MG63 (cell line): ENCODE measurements around the gene AP4E1. TPM values are rescaled to one million over a fixed set of nuclear protein-coding genes. Genes with fewer than 3 reads are reported as not detected.
"Not testable (repeated sequence)": the region's sequence is repeated elsewhere in the genome, so short reads cannot be mapped to it uniquely, and the experiment has no call there.

Experiments used
- DNase-seq: peaks from one replicate; pipeline ENCODE4 v3.0.0-alpha.2; 2020
- H3K27me3 ChIP-seq: fragments of 250-450 bp; sonication (Bioruptor Pico); 2 replicates; pipeline ENCODE4 v1.5.1; 2020; ENCODE audit warnings: mild to moderate bottlenecking, moderate library complexity
- H3K36me3 ChIP-seq: fragments of 250-450 bp; sonication (Bioruptor Pico); 2 replicates; pipeline ENCODE4 v1.5.1; 2020; ENCODE audit warnings: mild to moderate bottlenecking, moderate library complexity
- H3K4me3 ChIP-seq: fragments of 250-450 bp; sonication (Bioruptor Pico); 2 replicates; pipeline ENCODE4 v1.5.1; 2020; ENCODE audit warnings: mild to moderate bottlenecking, moderate library complexity
- H3K9me3 ChIP-seq: fragments of 250-450 bp; sonication (Bioruptor Pico); 2 replicates; pipeline ENCODE4 v1.5.1; 2020; ENCODE audit warnings: mild to moderate bottlenecking, moderate library complexity
- total RNA-seq: library from RNA; depleted of rRNA; stranded (reverse); fragments of >200 nt; shearing (Covaris generic); gene quantifications from 2 replicates; pipeline ENCODE4 v1.2.3, GENCODE V29; 2014; ENCODE audit warnings: low replicate concordance; rRNA removed

The AP4E1 gene
- total RNA-seq = 10.8 and 15.1 TPM in 2 replicates

GRCh38 chr15:50908209-50909009 lies at the start of gene AP4E1:
TSS of gene AP4E1 (plus strand) at chr15:50908683. CDS start at chr15:50908779, 96 bp downstream.
- Histone ChIP-seq H3K27me3 (no peaks in the 10 kb centered on the region), H3K36me3 (peaks cover 21% of the 10 kb centered on the region), H3K9me3 (0 out of 2 replicates have a peak, but pooled peaks cover 2% of the 10 kb centered on the region), H3K4me3 (peak within 1 kb of the TSS; percentile 98)
- peak; percentile 88 for DNase-seq

GRCh38 chr15:50860824-50861223 lies 47.7 kb upstream of the AP4E1 start:
- Histone ChIP-seq H3K27me3 (no peaks in the 10 kb centered on the region), H3K36me3 (no peaks in the 10 kb centered on the region), H3K9me3 (no peaks in the 10 kb centered on the region), H3K4me3 (no peak overlapping the region)
- DNase-seq = no peak

DNA sequence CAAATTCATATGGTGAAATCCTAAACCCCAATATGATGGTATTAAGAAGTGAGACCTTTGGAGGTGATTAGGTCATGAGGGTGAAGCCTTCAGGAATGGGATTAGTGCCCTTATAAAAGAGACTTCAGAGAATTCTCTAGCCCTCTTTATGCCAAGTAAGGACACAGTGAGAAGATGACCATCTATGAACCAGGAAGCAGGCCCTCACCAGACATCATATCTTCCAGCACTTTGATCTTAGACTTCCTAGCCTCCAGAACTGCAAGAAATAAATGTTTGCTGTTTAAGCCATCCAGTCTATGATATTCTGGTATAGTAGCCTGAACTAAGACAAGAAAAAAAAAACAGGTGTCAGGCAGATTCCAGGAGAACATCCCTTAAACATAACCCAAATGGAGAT lies 45.9 kb upstream of the AP4E1 start:
- no peaks in the 10 kb centered on the region for H3K27me3 ChIP-seq
- H3K9me3 ChIP-seq = no peaks in the 10 kb centered on the region
- H3K36me3 ChIP-seq = no peaks in the 10 kb centered on the region
- no peak for DNase-seq
- H3K4me3 ChIP-seq = no peak overlapping the region

DNA sequence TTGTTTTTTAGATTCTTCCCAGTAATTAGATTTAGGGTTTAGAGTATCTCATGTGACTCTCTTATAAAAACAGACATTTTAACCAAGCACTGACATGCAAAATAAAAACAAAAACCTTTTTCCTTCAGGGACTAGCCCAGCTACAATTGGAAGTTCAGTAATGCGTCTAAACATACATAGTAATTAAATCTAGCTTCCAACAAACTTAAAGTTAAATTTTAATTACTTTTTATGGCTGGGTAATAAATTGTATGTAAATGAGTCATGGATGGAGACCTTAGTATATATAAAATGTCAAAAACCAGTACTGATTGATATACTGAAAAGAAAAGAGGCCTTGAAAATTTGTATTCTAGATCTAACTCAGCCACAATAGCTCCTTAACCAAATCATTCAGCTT lies 43.6 kb upstream of the AP4E1 start:
- Histone ChIP-seq H3K27me3 (no peaks in the 10 kb centered on the region), H3K4me3 (no peak overlapping the region), H3K9me3 (no peaks in the 10 kb centered on the region), H3K36me3 (no peaks in the 10 kb centered on the region)
- no peak for DNase-seq

DNA sequence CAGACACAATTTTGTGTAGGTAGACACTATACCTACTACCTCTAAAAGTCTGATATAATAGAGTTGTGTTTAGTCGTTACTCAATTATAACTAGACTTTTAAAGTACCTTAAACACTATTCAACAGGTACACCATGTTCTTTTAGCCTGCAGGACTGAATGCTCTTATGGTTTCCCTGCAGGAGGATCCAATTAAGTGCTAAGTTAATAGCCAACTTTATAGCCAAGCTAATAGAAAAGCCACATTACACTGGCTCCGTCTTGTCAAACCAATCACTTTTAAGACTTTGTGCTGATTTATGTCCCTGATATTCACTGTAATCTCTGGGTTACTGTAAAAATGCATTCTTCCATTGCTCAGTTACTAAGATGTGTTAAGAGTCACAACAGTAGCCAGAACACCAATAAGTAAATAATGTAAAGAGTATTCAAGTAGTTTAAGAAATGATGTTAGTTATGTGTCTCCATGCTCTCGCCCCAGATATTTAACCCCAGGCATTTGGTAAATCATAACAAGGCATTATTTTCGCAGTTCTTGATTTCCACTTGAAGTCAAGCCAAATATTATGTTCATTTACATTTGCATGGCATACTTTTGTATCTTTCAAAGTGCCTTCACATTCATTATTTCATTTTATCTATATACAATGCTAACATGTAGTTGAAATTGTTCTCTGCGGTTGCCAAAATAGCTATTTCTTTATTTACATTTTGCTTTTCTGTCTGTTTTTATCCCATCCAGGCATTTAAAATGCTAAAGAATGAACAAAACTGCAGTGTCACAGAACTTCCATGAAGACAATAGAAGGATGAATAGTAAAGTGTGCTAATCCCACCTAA lies 42.7 kb upstream of the AP4E1 start:
- DNase-seq = no peak
- no peaks in the 10 kb centered on the region for H3K9me3 ChIP-seq
- H3K36me3 ChIP-seq = no peaks in the 10 kb centered on the region
- no peaks in the 10 kb centered on the region; the same call in 1 of the 2 replicates for H3K27me3 ChIP-seq
- H3K4me3 ChIP-seq = no peak overlapping the region

DNA sequence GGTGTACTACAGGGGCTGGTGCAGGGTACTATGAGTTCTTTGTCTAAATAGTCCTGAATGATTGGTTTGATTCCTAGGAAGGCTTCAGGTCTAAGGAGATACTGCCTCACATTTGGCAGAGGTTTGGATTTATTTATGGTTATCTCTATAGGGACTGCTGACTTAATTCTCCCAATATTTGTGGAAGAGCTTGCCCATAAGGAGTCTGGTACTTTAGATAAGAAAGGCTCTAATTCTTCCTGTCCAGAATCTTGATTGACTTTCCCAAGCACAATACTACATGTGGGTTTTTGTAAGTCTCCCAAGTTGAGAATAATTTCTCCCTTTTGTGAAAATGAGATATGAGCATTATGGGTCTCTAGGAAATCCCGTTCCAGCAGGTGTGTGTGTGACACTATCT lies 36.7 kb upstream of the AP4E1 start:
- no peak overlapping the region for H3K4me3 ChIP-seq
- DNase-seq = no peak
- peaks cover 25% of the 10 kb centered on the region for H3K27me3 ChIP-seq
- H3K36me3 ChIP-seq = no peaks in the 10 kb centered on the region
- no peaks in the 10 kb centered on the region for H3K9me3 ChIP-seq

DNA sequence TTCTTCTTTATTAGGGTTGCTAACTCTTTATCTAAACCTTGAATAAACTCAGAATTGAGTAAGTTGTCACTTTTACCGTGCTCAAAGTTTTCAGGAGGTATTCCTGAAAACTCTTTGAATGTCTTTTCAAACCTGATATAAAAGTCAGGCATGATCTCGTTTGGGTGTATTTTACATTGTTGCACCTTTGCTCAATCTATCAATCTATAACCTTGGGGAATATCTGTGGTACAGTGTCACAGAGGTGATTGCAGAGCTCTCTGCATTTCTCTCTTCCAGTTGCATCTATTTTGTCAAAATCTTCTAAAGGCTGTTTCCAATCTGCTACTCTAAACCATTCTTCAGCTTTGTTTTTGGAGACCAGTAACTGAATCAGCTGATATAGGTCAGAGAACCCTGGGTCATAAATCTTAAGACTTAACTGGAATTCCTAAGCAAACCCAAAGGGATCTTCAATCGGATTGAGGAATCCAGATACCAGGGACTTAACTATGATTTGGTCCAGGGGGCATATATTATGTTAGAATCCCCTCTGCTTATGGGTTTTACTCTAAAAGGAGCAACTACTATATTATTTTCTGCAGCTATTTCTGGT lies 35.6 kb upstream of the AP4E1 start:
- Histone ChIP-seq H3K9me3 (no peaks in the 10 kb centered on the region), H3K27me3 (peaks cover 25% of the 10 kb centered on the region), H3K4me3 (no peak overlapping the region), H3K36me3 (no peaks in the 10 kb centered on the region)
- no peak for DNase-seq

DNA sequence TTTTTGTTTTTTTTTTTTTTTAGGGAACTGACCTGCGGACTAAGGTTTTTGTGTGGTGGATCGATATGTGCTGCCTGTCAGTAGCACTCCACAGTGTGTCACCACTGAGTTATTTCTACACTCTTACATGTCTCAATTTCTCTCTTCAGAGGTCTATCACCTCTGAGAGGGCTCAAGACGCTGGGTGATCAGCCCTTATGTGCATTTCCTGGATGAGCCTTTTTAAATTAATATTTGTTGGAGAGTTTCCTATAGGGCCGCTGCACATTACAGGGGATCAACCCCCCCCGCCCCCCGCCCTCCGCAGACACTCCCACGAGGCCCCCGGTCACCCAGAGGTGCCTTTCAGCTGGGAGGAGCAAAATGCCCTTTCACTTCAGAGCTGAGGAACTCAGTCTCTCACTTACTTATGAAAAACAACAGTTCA lies 34.5 kb upstream of the AP4E1 start:
- Histone ChIP-seq H3K9me3 (no peaks in the 10 kb centered on the region), H3K4me3 (no peak overlapping the region), H3K36me3 (no peaks in the 10 kb centered on the region), H3K27me3 (peaks cover 25% of the 10 kb centered on the region)
- no peak for DNase-seq

DNA sequence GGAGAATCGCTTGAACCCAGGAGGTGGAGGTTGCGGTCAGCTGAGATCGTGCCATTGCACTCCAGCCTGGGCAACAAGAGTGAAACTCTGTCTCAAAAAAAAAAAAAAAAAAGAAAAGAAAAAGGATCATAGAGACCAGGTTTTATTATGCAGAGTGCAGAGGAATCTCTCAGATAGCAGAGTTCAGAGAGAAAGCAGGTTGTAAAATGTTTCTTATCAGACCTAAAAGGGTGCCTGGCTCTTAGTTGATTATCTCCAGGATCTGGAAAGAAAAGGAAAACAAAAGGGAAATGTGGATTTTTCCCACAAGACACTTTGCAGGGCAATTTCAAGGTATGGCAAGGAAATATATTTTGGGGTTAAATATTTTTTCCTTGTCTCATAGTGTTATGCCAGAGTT lies 33.2 kb upstream of the AP4E1 start:
- DNase-seq, H3K9me3 ChIP-seq, H3K36me3 ChIP-seq, H3K4me3 ChIP-seq: not testable (repeated sequence)
- H3K27me3 ChIP-seq = peaks cover 25% of the 10 kb centered on the region

- Histone ChIP-seq H3K36me3 (no peaks in the 10 kb centered on the region), H3K4me3 (peak overlapping the region; percentile 16; the same call in 1 of the 2 replicates), H3K9me3 (no peaks in the 10 kb centered on the region), H3K27me3 (peaks cover 21% of the 10 kb centered on the region)
- no peak for DNase-seq
These were observed 32.1 kb upstream of the AP4E1 start for GRCh38 chr15:50876260-50876988.

GRCh38 chr15:50876989-50877360 lies 31.5 kb upstream of the AP4E1 start:
- H3K36me3 ChIP-seq = no peaks in the 10 kb centered on the region

GRCh38 chr15:50879016-50879617 lies 29.4 kb upstream of the AP4E1 start:
- H3K36me3 ChIP-seq = no peaks in the 10 kb centered on the region
- no peaks in the 10 kb centered on the region for H3K27me3 ChIP-seq
- DNase-seq = no peak

More at GRCh38 chr15:50876989-50877360, 31.5 kb upstream of the AP4E1 start:
- H3K9me3 ChIP-seq = no peaks in the 10 kb centered on the region
- peaks cover 15% of the 10 kb centered on the region for H3K27me3 ChIP-seq
- H3K4me3 ChIP-seq = peak overlapping the region; percentile 16; the same call in 1 of the 2 replicates
- peak; percentile 67 for DNase-seq

GRCh38 chr15:50880206-50880605 lies 28.3 kb upstream of the AP4E1 start:
- Histone ChIP-seq H3K9me3 (no peaks in the 10 kb centered on the region), H3K36me3 (no peaks in the 10 kb centered on the region), H3K27me3 (no peaks in the 10 kb centered on the region), H3K4me3 (no peak overlapping the region)
- DNase-seq = peak; percentile 16

More at GRCh38 chr15:50879016-50879617, 29.4 kb upstream of the AP4E1 start:
- H3K4me3 ChIP-seq = no peak overlapping the region
- no peaks in the 10 kb centered on the region for H3K9me3 ChIP-seq

DNA sequence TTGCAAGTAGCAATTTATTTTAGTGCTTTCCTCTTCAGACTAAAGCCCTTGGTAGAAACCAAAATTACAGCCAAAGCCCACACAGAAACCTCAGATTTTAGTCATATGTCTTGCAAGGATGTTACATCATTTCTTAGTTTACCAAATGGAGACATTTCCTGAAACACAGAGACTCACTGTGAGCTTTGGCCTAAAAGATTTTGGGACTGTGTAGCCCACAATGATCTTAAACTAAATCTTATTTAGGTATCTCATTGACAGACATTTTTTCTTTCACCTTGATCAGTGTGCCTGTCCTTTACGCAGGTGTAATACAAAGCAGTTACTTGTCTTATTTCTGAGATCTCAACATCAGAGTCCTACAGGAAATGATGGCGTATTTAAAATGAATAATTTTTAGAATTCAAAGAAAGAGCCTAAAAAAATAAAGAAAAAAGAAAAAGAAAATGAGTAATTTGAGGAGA lies 27.8 kb upstream of the AP4E1 start:
- Histone ChIP-seq H3K9me3 (no peaks in the 10 kb centered on the region), H3K36me3 (no peaks in the 10 kb centered on the region), H3K27me3 (no peaks in the 10 kb centered on the region), H3K4me3 (no peak overlapping the region)
- DNase-seq = no peak

GRCh38 chr15:50881121-50882048 lies 27.1 kb upstream of the AP4E1 start:
- DNase-seq = no peak
- no peaks in the 10 kb centered on the region for H3K27me3 ChIP-seq
- H3K4me3 ChIP-seq = no peak overlapping the region
- no peaks in the 10 kb centered on the region for H3K36me3 ChIP-seq
- H3K9me3 ChIP-seq = no peaks in the 10 kb centered on the region
